Activated T-cell treated with anti-CD3 and anti-CD28 coated beads for 4 hours (primary cell): Measurements from ENCODE around the gene AEBP1.

Experiments
- DNase-seq: peaks from one replicate; pipeline ENCODE4 v3.0.0-alpha.2; 2020

Gene AEBP1

GRCh38 chr7:44106311-44107065, 2.3 kb downstream of the AEBP1 start:
- DNase-seq = no peak

GRCh38 chr7:44107116-44107960, 3.2 kb downstream of the AEBP1 start:
- DNase-seq = no peak

- no peak for DNase-seq
Observed at GRCh38 chr7:44107961-44108767, 4.0 kb downstream of the AEBP1 start.

GRCh38 chr7:44108768-44109750, 4.9 kb downstream of the AEBP1 start:
- no peak for DNase-seq

GRCh38 chr7:44109991-44110390, 5.8 kb downstream of the AEBP1 start:
- no peak for DNase-seq

- no peak for DNase-seq
Observed at GRCh38 chr7:44110719-44111635, 6.8 kb downstream of the AEBP1 start.

GRCh38 chr7:44111761-44112160, 7.6 kb downstream of the AEBP1 start:
- no peak for DNase-seq

- DNase-seq = no peak
Observed at GRCh38 chr7:44112231-44112996, 8.3 kb downstream of the AEBP1 start.

- DNase-seq = no peak
Observed at GRCh38 chr7:44112997-44113763, 9.0 kb downstream of the AEBP1 start.

- no peak for DNase-seq
Observed at GRCh38 chr7:44113764-44114354, 9.7 kb downstream of the AEBP1 start.

GRCh38 chr7:44114586-44115310, 10.6 kb downstream of the AEBP1 start:
- DNase-seq = no peak

- DNase-seq = no peak
Observed at GRCh38 chr7:44116087-44116788, 12.1 kb downstream of the AEBP1 start.

GRCh38 chr7:44116789-44117666, 12.9 kb downstream of the AEBP1 start:
- no peak for DNase-seq

- no peak for DNase-seq
Observed at GRCh38 chr7:44117801-44118429, 13.8 kb downstream of the AEBP1 start.

GRCh38 chr7:44119829-44120380, 15.8 kb downstream of the AEBP1 start:
- no peak for DNase-seq

- no peak for DNase-seq
Observed at GRCh38 chr7:44120395-44120794, 16.2 kb downstream of the AEBP1 start.
